Right ventricle myocardium inferior (tissue), 1 donor: ENCODE results near the gene GMIP. TPM values are rescaled to one million over a fixed set of nuclear protein-coding genes. Genes with fewer than 3 reads are reported as not detected.

Experiments
- ATAC-seq: fragments of 200-7000 bp; cut with Tn5 transposase; one replicate; pipeline ENCODE4 v1.9.1; 2020; ENCODE audit warnings: mild to moderate bottlenecking, moderate library complexity
- DNase-seq: peaks from one replicate; pipeline ENCODE4 v3.0.0; 2021; ENCODE audit errors: missing footprints
- intact Hi-C: fragments of 100-400 bp; cut with DNase I; formaldehyde crosslinking; loops from one replicate; pipeline ENCODE4 v1.11.0; 2022
- total RNA-seq: library from RNA; stranded (reverse); fragmentation: NEBNext Ultra II Directional; extraction: Animal tissue kit (Norgen Biotek cat#: 25700); gene quantifications from one replicate; pipeline ENCODE4 v1.2.1, GENCODE V29; 2021
- donor health status: DM: no; HTN: yes; CAD: no; lungs with severe emphysema.

The GMIP gene
- total RNA-seq, 1 donor from 2014 or later = 4.5 TPM

GRCh38 chr19:19661675-19662251 lies 18.3 kb upstream of the GMIP start:
- intact Hi-C loops = loop anchor here (5.0 kb wide), 1 partner anchor 161 kb away; the partner anchor contains the start of gene ZNF506
- DNase-seq = peak; percentile 51
- no peak for ATAC-seq

DNA sequence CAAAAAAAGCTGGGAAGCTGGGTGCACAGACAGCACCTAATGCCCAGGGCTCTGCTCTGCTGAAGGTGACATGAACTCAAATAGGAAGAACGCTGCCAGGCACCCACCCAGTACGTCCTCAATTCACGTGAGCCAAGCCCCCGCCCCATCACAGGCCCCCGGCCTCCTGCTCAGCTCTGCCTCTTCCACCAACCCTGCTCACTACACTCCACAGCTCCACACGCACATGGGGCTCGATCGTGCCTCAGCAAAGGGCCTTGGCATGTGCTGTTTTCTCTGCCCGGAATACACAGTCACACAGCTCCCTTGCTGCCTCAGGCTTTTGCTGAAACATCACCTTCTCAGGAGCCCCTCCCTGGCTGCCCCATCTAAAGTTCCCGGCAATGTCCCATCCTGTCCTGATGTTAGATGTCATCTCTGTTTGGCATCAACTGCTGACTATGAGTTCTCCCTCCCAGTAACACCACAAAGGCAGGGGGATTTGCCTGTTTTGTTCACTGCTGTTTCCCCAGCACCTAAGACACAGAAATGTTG lies 17.8 kb upstream of the GMIP start:
- intact Hi-C loops = loop anchor here (5.0 kb wide), 1 partner anchor 161 kb away; the partner anchor contains the start of gene ZNF506
- ATAC-seq (no peak), DNase-seq (peak; percentile 54)

- intact Hi-C loops = loop anchor here (5.0 kb wide), 1 partner anchor 163 kb away; the partner anchor contains the start of gene ZNF506
- DNase-seq (no peak), ATAC-seq (no peak)
Measured at GRCh38 chr19:19659646-19660245, 16.3 kb upstream of the GMIP start.

DNA sequence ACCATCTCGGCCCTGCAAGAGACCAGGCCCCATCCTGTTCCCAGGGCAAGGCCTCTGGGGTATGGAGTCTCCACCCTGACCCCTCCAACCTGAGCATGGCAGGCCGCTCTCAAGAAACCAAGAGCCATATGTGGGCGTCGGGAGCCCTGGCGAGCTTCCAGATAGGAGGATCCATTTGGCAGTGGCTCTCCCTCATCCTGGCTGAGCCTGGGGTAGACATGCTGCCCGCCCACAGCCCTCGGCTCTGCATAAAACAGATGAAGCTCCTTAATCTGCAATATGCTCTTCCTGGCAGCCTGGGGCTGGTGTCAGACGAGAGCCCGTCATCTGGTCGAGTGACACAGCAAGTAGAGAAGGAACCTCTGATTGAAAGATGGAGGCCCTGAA lies 13.9 kb upstream of the GMIP start:
- DNase-seq = no peak
- ATAC-seq = no peak
- intact Hi-C loops = no loop called here

DNA sequence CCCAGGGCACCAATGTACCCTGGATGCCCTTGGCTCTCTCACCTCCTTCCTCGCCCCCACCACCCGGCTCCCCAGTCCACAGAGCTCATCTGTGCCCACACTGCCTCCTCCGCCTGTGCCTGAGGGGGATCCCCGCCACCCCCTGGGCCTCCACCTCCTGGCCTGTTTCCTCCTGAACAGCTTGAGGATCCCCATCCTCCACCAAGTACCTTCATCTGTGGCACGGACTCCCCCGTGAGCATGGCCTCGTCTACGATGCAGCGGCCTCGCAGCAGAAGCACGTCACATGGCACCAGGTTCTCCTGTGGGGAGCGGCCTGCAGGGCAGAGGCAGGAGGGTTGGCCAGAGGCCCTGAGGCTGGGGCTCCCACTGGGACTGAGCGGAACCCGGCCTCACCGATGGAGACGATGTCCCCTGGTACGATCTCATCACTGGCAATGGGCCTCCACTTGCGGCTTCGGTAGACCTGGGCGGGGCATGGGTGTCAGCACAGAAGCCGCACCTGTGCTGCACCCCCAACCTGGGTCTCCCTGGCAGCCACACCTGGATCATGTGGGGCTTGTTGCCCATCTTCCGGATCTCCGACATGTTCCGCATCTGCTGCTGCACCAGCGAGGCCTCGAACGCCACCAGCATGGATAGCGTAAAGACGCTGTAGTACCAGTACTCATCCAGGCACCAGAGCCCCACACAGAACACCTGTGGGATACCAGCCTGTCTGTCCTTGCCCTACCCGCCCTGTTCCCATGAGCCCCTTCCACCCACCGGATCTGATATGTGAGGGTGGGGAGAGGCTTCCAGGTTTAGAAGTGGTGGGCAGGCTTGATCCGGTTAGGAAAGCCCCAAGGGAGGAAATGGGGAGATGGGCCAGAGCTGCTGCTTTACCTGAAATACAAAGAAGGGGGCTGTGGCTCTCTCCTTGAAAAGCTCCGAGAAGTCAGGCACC lies 13.3 kb upstream of the GMIP start:
- ATAC-seq (no peak), DNase-seq (no peak)
- intact Hi-C loops = no loop called here

- DNase-seq (peak; percentile 56), ATAC-seq (no peak)
- intact Hi-C loops = no loop called here
Measured at GRCh38 chr19:19655641-19656343, 12.3 kb upstream of the GMIP start.

DNA sequence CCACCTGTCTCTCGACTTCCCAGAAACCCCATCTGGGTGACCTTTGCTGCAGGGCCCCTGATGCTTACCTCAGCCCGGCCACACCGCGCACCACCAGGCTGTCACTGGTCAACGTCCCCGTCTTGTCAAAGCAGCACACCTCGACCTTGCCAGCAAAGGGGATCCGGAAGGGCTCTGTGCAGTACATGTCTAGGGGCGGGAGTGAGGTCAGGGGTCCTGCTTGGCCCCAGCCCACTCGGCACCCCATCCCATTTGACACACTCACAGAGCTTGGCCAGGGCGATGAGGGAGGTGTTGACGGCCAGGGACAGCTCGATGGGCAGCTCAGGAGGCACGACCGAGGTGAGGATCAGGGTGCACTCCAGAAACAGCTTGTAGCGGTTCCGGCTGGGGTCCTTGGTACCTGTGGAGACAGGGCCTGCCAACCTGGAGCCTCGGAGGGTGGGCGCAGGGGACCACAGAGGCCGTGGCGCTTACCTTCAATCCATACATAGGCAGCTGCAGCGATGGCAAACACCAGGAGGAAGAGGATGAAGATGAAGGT lies 11.7 kb upstream of the GMIP start:
- DNase-seq (peak; percentile 25), ATAC-seq (no peak)
- intact Hi-C loops = no loop called here

DNA sequence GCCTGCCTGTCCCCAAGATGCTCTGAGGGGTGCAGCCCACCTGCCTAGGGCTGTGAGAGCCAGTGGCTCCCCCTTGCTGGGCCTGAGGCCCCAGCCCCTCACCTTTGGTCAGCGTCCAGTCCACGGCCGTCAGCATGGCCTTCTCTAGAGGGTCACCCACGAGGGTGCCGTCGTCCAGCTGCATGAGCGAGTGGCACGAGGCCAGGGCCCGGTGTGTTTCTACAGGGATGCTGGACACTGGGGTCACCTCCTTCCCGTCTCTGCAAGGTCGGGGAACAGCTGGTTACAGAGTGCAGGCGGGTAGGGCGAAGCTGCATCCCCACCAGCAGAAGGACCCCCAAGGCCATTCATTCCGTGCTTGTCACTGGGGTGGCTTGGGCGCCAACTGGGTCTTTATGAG lies 11.0 kb upstream of the GMIP start:
- DNase-seq (peak; percentile 45), ATAC-seq (no peak)
- intact Hi-C loops = no loop called here

GRCh38 chr19:19653597-19654147 lies 10.2 kb upstream of the GMIP start:
- ATAC-seq (no peak), DNase-seq (peak; percentile 35)
- intact Hi-C loops = no loop called here

- ATAC-seq (no peak), DNase-seq (no peak)
- intact Hi-C loops = no loop called here
Measured at GRCh38 chr19:19652482-19653295, 9.2 kb upstream of the GMIP start.

GRCh38 chr19:19651076-19651475 lies 7.6 kb upstream of the GMIP start:
- intact Hi-C loops = no loop called here
- ATAC-seq = peak; percentile 54
- DNase-seq = no peak

- ATAC-seq (no peak), DNase-seq (no peak)
- intact Hi-C loops = no loop called here
Measured at GRCh38 chr19:19650331-19650730, 6.9 kb upstream of the GMIP start.

DNA sequence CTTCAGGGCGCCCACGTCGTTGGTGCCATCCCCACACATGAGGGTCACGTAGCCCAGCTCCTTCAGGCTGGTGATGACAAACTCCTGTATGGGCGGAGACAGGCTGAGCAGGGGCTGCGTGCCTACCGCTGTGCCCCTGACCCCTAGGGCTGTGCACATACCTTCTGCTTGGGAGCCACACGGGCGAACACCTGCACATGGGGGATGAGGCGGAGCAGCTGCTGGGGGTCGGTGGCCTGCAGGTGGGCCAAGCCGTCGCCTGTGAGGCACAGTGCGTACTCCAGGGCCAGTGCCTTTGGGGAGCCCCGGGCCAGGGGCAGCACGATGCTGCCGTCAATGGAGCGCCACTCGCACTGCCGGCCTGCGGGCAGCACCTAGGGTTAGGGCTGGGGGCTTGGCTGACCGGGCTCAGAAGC lies 6.1 kb upstream of the GMIP start:
- DNase-seq (no peak), ATAC-seq (no peak)
- intact Hi-C loops = no loop called here

- no peak for ATAC-seq
- intact Hi-C loops = no loop called here
- no peak for DNase-seq
Measured at GRCh38 chr19:19649155-19649554, 5.7 kb upstream of the GMIP start.

DNA sequence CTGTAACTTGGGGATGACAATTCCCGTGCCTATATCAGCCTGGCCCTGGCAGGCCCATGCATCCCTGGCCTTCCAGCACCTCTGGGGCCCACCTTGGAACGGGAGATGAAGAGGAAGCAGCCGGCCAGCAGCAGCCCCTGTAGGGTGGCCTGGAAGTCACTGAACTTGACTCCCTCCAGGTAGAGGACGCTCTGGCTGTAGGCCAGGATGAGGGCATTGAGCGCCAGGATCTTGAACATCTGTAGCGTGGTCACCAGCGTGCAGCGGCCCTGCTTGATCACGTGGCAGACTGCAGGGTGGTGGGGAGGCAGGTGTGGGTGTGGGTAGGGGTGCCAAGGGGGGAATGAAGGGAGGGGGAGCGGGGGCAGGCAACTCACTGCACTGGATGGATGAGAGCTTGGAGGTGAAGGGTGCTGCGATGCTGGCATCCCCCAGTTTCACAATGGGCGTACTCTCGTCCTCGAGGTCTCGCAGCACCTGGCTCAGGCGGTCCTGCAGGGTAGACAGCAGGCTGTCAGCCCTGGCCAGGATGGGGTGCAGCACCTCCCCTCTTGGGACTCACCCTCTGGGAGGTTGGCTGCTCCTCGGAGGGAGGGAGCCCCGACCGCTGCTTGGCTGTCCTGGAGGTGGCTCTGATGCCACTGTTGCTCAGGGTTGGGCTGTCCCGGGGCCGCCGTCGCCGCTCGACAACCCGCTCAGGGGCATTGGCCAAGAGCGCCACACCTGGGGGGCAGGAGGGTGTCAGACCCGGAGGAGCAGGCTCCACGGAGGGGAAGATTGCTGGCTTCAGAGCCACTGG lies 3.8 kb upstream of the GMIP start:
- no peak for ATAC-seq
- peak; percentile 53 for DNase-seq
- intact Hi-C loops = no loop called here

- intact Hi-C loops = no loop called here
- ATAC-seq (no peak), DNase-seq (peak; percentile 43)
Measured at GRCh38 chr19:19645233-19645870, 1.9 kb upstream of the GMIP start.
